Liver (tissue), 9 donors: Measurements from ENCODE around the gene SEC31A. TPM values are rescaled to one million over a fixed set of nuclear protein-coding genes. Genes with fewer than 3 reads are reported as not detected.

Experiments used
- DNase-seq: peaks from one replicate; pipeline ENCODE4 v3.0.0-alpha.2; 2017; ENCODE audit warnings: low spot score
- H3K27ac ChIP-seq, 2 donors: one replicate each; pipeline ENCODE4 v1.7.0; 2013; ENCODE audit warnings: inconsistent platforms in 2 of 2, low read length in 2 of 2, control low read depth in 1 of 2, low read depth in 1 of 2, mild to moderate bottlenecking in 1 of 2
- H3K27me3 ChIP-seq, 4 donors: one replicate each; pipeline versions ENCODE4 v1.6.1 to v1.7.0; 2013; ENCODE audit warnings: low read length in 3 of 4, inconsistent platforms in 1 of 4, mild to moderate bottlenecking in 1 of 4, moderate library complexity in 1 of 4; ENCODE audit not compliant: control insufficient read depth in 4 of 4, insufficient read depth in 4 of 4
- H3K36me3 ChIP-seq, 4 donors: one replicate each; pipeline versions ENCODE4 v1.6.1 to v1.7.0; 2013; ENCODE audit warnings: low read length in 3 of 4, mild to moderate bottlenecking in 3 of 4, low read depth in 1 of 4, moderate library complexity in 1 of 4; ENCODE audit not compliant: control insufficient read depth in 4 of 4, insufficient read depth in 3 of 4
- H3K4me1 ChIP-seq, 4 donors: one replicate each; pipeline versions ENCODE4 v1.6.1 to v1.7.0; 2013; ENCODE audit warnings: low read length in 3 of 4, mild to moderate bottlenecking in 3 of 4, moderate library complexity in 1 of 4; ENCODE audit not compliant: control insufficient read depth in 4 of 4, insufficient read depth in 4 of 4
- H3K4me3 ChIP-seq, 3 donors: one replicate each; pipeline versions ENCODE4 v1.6.1 to v1.7.0; 2013; ENCODE audit warnings: low read length in 3 of 3, control low read depth in 1 of 3, low read depth in 1 of 3, mild to moderate bottlenecking in 1 of 3
- H3K9ac ChIP-seq, 2 donors: one replicate each; pipeline ENCODE4 v1.7.0; 2013; ENCODE audit warnings: low read length in 2 of 2, mild to moderate bottlenecking in 2 of 2, moderate library complexity in 2 of 2, control low read depth in 1 of 2, low read depth in 1 of 2
- H3K9me3 ChIP-seq, 4 donors: one replicate each; pipeline versions ENCODE4 v1.6.1 to v1.7.0; 2013; ENCODE audit warnings: low read length in 3 of 4; ENCODE audit not compliant: control insufficient read depth in 4 of 4
- EGR1 ChIP-seq, 2 donors: IDR thresholded peaks; 2 replicates each; pipeline ENCODE4 v1.6.1; 2016 to 2018; ENCODE audit warnings: antibody characterized with exemption in 2 of 2, low read depth in 2 of 2
- FOXA1 ChIP-seq: IDR thresholded peaks from 2 replicates; pipeline ENCODE4 v1.6.1; 2016; ENCODE audit warnings: antibody characterized with exemption
- FOXA2 ChIP-seq: IDR thresholded peaks from 2 replicates; pipeline ENCODE4 v1.6.1; 2016; ENCODE audit warnings: antibody characterized with exemption
- GABPA ChIP-seq, 2 donors: IDR thresholded peaks in 1 of 2; conservative IDR thresholded peaks in 1 of 2; 2 replicates each; pipeline ENCODE4 v1.6.1; 2016; ENCODE audit warnings: antibody characterized with exemption in 2 of 2, mild to moderate bottlenecking in 1 of 2, moderate library complexity in 1 of 2
- HNF4A ChIP-seq, 2 donors: conservative IDR thresholded peaks; 2 replicates each; pipeline ENCODE4 v1.6.1; 2016; ENCODE audit warnings: antibody characterized with exemption in 2 of 2, mild to moderate bottlenecking in 2 of 2
- HNF4G ChIP-seq: IDR thresholded peaks from 2 replicates; pipeline ENCODE4 v1.6.1; 2016; ENCODE audit warnings: antibody characterized with exemption
- JUND ChIP-seq, 2 donors: IDR thresholded peaks; 2 replicates each; pipeline ENCODE4 v1.6.1; 2016; ENCODE audit warnings: antibody characterized with exemption in 2 of 2
- NR2F2 ChIP-seq: IDR thresholded peaks from 2 replicates; pipeline ENCODE4 v1.6.1; 2016; ENCODE audit warnings: antibody characterized with exemption
- RAD21 ChIP-seq, 2 donors: IDR thresholded peaks; 2 replicates each; pipeline ENCODE4 v1.6.1; 2016; ENCODE audit warnings: antibody characterized with exemption in 2 of 2, mild to moderate bottlenecking in 2 of 2
- RXRA ChIP-seq, 2 donors: IDR thresholded peaks; 2 replicates each; pipeline ENCODE4 v1.6.1; 2017 to 2018; ENCODE audit warnings: antibody characterized with exemption in 2 of 2, mild to moderate bottlenecking in 1 of 2
- TAF1 ChIP-seq: conservative IDR thresholded peaks from 2 replicates; pipeline ENCODE4 v1.6.1; 2016; ENCODE audit warnings: antibody characterized with exemption, mild to moderate bottlenecking
- YY1 ChIP-seq: IDR thresholded peaks from 2 replicates; pipeline ENCODE4 v1.6.1; 2016; ENCODE audit warnings: antibody characterized with exemption, mild to moderate bottlenecking
- WGBS: extraction: QIAGEN DNeasy Blood & Tissue Kit; methylation state at CpG from one replicate; pipeline ENCODE4 v1.1.7; 2013; 5-methylcytosine and 5-hydroxymethylcytosine counted together
- polyA plus RNA-seq, 2 donors: library from polyadenylated mRNA; stranded (reverse) in 1 of 2; unstranded in 1 of 2; fragments of 200-250 nt in 1 of 2; fragments of >200 nt in 1 of 2; fragmentation: Nextera tagmentation in 1 of 2; extraction: Ambion mirVana in 1 of 2; gene quantifications; one replicate each; pipeline versions ENCODE4 v1.2.1 to v1.2.3, GENCODE V29; 2013 to 2015
- total RNA-seq, 2 donors: library from RNA; depleted of rRNA; stranded (reverse); fragments of >200 nt; gene quantifications; one replicate each; pipeline ENCODE4 v1.2.3, GENCODE V29; 2014
- TF ChIP-seq, protein P1 (sequence below): IDR thresholded peaks from 2 replicates; pipeline ENCODE4 v1.6.1; 2016; ENCODE audit warnings: antibody characterized with exemption
- TF ChIP-seq, protein P2 (sequence below): fragments of 150-350 bp; IDR thresholded peaks from 2 replicates; pipeline ENCODE4 v1.5.1; 2017; ENCODE audit warnings: improper control_type of control experiment, low read depth, low read length; ENCODE audit not compliant: missing input control
- TF ChIP-seq, protein P3 (sequence below): IDR thresholded peaks from 2 replicates; pipeline ENCODE4 v1.6.1; 2016; ENCODE audit warnings: antibody characterized with exemption
- TF ChIP-seq, protein P4 (sequence below): IDR thresholded peaks from 2 replicates; pipeline ENCODE4 v1.6.1; 2016; ENCODE audit warnings: antibody characterized with exemption
- donor health status: healthy.
- donor health status: healthy.
- donor health status: healthy.
- donor health status: healthy.
- donor health status: healthy.

SEC31A gene
- total and polyA plus RNA-seq, 4 donors = 79.9 to 204 (median 88.9) TPM

DNA sequence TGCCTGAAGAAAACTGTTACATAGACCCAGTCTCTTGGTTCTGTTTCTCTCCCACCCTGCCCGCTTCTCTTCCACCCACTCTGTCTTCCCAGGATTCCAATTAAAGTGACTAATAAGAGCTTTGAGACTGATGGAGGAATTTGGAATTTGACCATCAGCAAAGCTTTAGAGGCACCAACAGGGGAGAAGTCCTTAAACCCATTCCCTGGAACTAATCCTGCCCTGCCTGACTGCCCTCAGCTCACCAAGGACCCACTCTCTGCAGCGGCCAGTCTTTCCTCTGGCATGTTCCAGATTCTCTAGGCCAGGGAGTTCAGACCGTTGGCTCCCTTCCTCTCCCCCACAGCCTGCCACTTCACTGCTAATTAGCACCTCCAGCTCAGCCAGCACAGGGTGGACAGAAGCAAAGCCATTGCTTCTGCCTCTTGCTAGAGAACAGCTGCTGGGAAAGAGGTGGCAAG is 116.2 kb downstream of the SEC31A start:
- Histone ChIP-seq H3K9me3 (no peaks in the 10 kb centered on the region), H3K9ac (no peak overlapping the region), H3K4me1 (no peaks in the 10 kb centered on the region), H3K27me3 (no peaks in the 10 kb centered on the region), H3K4me3 (no peak overlapping the region), H3K36me3 (no peaks in the 10 kb centered on the region), H3K27ac (no peak overlapping the region)
- TF ChIP-seq, protein P1, sequence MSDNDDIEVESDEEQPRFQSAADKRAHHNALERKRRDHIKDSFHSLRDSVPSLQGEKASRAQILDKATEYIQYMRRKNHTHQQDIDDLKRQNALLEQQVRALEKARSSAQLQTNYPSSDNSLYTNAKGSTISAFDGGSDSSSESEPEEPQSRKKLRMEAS = no peak
- no peak for TF ChIP-seq FOXA2
- no peak for TF ChIP-seq GABPA (IDR thresholded peaks at IDR 0.05 in 1 of 2, conservative IDR thresholded peaks at IDR 0.05 in 1 of 2)
- no peak for TF ChIP-seq EGR1 (IDR thresholded peaks at IDR 0.05; ENCODE audit: low read depth in 2 of 2)
- 50% methylated on average over 3 of the region's 3 CpGs for WGBS
- no peak for DNase-seq

DNA sequence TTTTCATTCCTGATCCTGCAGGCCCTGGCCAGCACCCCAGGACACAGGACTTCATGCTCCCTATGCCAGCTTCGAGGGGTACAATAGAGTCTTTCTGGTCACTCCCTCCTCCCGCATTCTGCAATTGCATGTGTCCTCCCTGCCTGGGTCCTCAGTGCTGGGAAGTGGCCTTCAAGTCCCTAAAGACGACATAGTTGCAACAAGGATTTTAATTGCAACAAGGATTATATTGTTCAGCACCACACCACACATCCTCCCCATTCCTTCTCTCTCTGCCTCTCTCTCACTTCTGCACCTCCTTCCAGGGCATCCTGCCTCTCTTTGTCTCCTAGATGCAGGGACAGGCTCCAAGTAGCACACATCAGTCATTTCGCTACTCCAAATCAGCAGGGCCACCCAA is 117.9 kb downstream of the SEC31A start:
- Histone ChIP-seq H3K9me3 (no peaks in the 10 kb centered on the region), H3K4me3 (no peak overlapping the region), H3K4me1 (no peaks in the 10 kb centered on the region), H3K36me3 (no peaks in the 10 kb centered on the region), H3K27ac (no peak overlapping the region), H3K9ac (no peak overlapping the region), H3K27me3 (no peaks in the 10 kb centered on the region)
- no peak for DNase-seq
- WGBS = 88% methylated on average over 4 of the region's 4 CpGs
- TF ChIP-seq TAF1 (no peak), FOXA2 (no peak), EGR1 (IDR thresholded peaks at IDR 0.05; ENCODE audit: low read depth in 2 of 2) (no peak), RXRA (IDR thresholded peaks at IDR 0.05) (no peak), YY1 (no peak), HNF4A (conservative IDR thresholded peaks at IDR 0.05) (no peak), NR2F2 (no peak), JUND (IDR thresholded peaks at IDR 0.05) (no peak), HNF4G (no peak), GABPA (IDR thresholded peaks at IDR 0.05 in 1 of 2, conservative IDR thresholded peaks at IDR 0.05 in 1 of 2) (no peak), RAD21 (IDR thresholded peaks at IDR 0.05) (no peak), FOXA1 (no peak)
- TF ChIP-seq, protein P2, sequence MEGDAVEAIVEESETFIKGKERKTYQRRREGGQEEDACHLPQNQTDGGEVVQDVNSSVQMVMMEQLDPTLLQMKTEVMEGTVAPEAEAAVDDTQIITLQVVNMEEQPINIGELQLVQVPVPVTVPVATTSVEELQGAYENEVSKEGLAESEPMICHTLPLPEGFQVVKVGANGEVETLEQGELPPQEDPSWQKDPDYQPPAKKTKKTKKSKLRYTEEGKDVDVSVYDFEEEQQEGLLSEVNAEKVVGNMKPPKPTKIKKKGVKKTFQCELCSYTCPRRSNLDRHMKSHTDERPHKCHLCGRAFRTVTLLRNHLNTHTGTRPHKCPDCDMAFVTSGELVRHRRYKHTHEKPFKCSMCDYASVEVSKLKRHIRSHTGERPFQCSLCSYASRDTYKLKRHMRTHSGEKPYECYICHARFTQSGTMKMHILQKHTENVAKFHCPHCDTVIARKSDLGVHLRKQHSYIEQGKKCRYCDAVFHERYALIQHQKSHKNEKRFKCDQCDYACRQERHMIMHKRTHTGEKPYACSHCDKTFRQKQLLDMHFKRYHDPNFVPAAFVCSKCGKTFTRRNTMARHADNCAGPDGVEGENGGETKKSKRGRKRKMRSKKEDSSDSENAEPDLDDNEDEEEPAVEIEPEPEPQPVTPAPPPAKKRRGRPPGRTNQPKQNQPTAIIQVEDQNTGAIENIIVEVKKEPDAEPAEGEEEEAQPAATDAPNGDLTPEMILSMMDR = no peak
- TF ChIP-seq, protein P3, sequence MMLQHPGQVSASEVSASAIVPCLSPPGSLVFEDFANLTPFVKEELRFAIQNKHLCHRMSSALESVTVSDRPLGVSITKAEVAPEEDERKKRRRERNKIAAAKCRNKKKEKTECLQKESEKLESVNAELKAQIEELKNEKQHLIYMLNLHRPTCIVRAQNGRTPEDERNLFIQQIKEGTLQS = no peak
- TF ChIP-seq, protein P1 = no peak
- TF ChIP-seq, protein P4, sequence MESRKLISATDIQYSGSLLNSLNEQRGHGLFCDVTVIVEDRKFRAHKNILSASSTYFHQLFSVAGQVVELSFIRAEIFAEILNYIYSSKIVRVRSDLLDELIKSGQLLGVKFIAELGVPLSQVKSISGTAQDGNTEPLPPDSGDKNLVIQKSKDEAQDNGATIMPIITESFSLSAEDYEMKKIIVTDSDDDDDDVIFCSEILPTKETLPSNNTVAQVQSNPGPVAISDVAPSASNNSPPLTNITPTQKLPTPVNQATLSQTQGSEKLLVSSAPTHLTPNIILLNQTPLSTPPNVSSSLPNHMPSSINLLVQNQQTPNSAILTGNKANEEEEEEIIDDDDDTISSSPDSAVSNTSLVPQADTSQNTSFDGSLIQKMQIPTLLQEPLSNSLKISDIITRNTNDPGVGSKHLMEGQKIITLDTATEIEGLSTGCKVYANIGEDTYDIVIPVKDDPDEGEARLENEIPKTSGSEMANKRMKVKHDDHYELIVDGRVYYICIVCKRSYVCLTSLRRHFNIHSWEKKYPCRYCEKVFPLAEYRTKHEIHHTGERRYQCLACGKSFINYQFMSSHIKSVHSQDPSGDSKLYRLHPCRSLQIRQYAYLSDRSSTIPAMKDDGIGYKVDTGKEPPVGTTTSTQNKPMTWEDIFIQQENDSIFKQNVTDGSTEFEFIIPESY = no peak
